ENCODE data around the gene IL23A. TPM values are rescaled to one million over a fixed set of nuclear protein-coding genes. Genes with fewer than 3 reads are reported as not detected.
A peak's percentile ranks its signal among the peaks of the same experiment; 100 is the strongest.

Gene IL23A
- total and polyA plus RNA-seq, 2 of the 13 experiments (the other 11 are each of a cell fraction or from before 2014, with no cell fraction given): 0.33 to 0.35 TPM

GRCh38 chr12:56362130-56363059 is 23.7 kb downstream of the IL23A start, which contains the start of gene APOF (continued):
- TF ChIP-seq HMGXB3 (CRISPR knock-in tag; IDR thresholded peaks at IDR 0.05; ENCODE audit: borderline replicate concordance) (peak; percentile 61; the same call in 1 of the 2 replicates), ZNF550 (CRISPR knock-in tag; IDR thresholded peaks at IDR 0.05; ENCODE audit: borderline replicate concordance) (no peak), ZFYVE20 (CRISPR knock-in tag; IDR thresholded peaks at IDR 0.05; ENCODE audit: borderline replicate concordance, low read depth) (no peak), ZNF264 (CRISPR knock-in tag; IDR thresholded peaks at IDR 0.05) (no peak; the same call in 1 of the 2 replicates), ZNF160 (CRISPR knock-in tag; IDR thresholded peaks at IDR 0.05) (no peak), ZNF615 (CRISPR knock-in tag; IDR thresholded peaks at IDR 0.05; ENCODE audit: borderline replicate concordance) (no peak), JDP2 (CRISPR knock-in tag; IDR thresholded peaks at IDR 0.05; ENCODE audit: borderline replicate concordance) (no peak), MIER3 (CRISPR knock-in tag; IDR thresholded peaks at IDR 0.05; ENCODE audit: borderline replicate concordance) (peak; percentile 69; the same call in 1 of the 2 replicates), FOXO1 (CRISPR knock-in tag; IDR thresholded peaks at IDR 0.05) (peak; percentile 62), MAZ (IDR thresholded peaks at IDR 0.05; ENCODE audit: borderline replicate concordance, low read depth, low read length) (no peak), MAZ (CRISPR knock-in tag; IDR thresholded peaks at IDR 0.05; ENCODE audit: low read depth) (no peak), CBFB (CRISPR knock-in tag; IDR thresholded peaks at IDR 0.05) (no peak), ZNF749 (CRISPR knock-in tag; IDR thresholded peaks at IDR 0.05; ENCODE audit: borderline replicate concordance) (no peak), ZFX (CRISPR knock-in tag; IDR thresholded peaks at IDR 0.05; ENCODE audit: low read depth) (peak; percentile 18; the same call in 1 of the 2 replicates), RFXAP (CRISPR knock-in tag; IDR thresholded peaks at IDR 0.05; ENCODE audit: borderline replicate concordance) (no peak), SRSF1 (optimal IDR thresholded peaks at IDR 0.05; ENCODE audit: low read depth, low read length) (no peak), ZBTB20 (CRISPR knock-in tag; IDR thresholded peaks at IDR 0.05; ENCODE audit: borderline replicate concordance, low read depth) (no peak), MBD4 (IDR thresholded peaks at IDR 0.05; ENCODE audit: borderline replicate concordance, low read length) (no peak), ETS1 (CRISPR knock-in tag; IDR thresholded peaks at IDR 0.05) (no peak), U2AF2 (IDR thresholded peaks at IDR 0.05; ENCODE audit: low read depth, low read length) (no peak), SRSF4 (IDR thresholded peaks at IDR 0.05; ENCODE audit: low read depth, low read length, poor library complexity, severe bottlenecking) (no peak), BATF2 (CRISPR knock-in tag; IDR thresholded peaks at IDR 0.05) (no peak)

Data from HepG2 (cell line).